ENCODE measurements around the gene MRPL42.

MRPL42 gene

DNA sequence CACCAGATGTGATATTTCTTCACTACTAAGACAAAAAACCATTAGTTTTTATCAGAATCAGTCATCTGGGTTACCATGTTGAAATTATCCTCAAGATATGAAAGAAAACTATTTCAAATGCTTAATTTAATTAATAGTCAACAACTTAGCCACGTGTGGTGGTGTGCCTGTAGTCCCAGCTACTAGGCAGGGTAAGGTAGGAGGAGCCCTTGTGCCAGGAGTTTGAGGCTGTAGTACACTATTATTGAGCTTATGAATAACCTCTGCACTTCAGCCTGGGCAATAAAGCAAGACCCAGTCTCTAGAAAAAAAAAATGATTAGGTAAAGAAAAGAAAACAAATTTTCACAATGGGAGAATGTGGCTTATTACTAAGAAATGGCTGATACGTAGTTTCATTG lies 33.4 kb downstream of the MRPL42 start:
- TF ChIP-seq, protein P1, sequence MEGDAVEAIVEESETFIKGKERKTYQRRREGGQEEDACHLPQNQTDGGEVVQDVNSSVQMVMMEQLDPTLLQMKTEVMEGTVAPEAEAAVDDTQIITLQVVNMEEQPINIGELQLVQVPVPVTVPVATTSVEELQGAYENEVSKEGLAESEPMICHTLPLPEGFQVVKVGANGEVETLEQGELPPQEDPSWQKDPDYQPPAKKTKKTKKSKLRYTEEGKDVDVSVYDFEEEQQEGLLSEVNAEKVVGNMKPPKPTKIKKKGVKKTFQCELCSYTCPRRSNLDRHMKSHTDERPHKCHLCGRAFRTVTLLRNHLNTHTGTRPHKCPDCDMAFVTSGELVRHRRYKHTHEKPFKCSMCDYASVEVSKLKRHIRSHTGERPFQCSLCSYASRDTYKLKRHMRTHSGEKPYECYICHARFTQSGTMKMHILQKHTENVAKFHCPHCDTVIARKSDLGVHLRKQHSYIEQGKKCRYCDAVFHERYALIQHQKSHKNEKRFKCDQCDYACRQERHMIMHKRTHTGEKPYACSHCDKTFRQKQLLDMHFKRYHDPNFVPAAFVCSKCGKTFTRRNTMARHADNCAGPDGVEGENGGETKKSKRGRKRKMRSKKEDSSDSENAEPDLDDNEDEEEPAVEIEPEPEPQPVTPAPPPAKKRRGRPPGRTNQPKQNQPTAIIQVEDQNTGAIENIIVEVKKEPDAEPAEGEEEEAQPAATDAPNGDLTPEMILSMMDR (IDR thresholded peaks at IDR 0.05; ENCODE audit: borderline replicate concordance, insufficient read depth, low read depth, low read length) = no peak
- no peak overlapping the region for H3K4me3 ChIP-seq (ENCODE audit: low read depth, low read length)

DNA sequence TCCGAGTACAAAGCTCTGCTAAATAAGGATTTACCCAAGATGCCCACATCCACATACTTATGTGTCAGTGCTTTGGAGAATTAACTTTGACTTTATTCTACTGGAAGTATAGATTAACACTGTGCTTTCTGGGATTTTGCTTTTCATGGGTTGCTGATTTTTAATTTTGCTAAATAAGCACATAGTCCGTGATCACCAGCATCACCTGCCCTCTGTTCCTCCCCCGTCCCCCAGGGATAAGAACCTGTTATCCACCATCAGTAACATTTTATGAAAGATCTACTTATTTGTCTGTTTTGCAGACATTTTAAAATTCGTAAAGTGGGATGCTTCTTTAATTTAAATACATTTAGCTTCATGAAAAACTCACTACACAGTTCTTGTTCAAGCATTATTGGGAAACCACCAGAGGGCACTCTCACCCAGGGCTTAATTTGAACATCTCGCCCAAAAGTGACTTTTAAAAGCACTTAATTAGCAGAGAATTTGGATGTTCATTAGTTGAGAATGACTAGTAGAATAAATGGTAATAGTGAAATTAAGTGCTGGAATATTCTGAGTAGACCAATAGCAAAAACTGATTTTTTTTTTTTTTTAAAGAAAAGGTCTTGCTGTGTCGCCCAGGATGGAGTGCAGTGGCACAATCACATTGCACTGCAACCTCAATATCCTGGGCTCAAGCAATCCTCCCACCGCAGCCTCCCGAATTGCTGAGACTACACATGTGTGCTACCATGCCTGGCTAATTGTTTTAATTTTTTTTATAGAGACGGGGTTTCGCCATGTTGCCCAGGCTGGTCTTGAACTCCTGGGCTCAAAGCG lies 35.7 kb downstream of the MRPL42 start:
- TF ChIP-seq, protein P1 (IDR thresholded peaks at IDR 0.05; ENCODE audit: borderline replicate concordance, insufficient read depth, low read depth, low read length) = peak; percentile 50; the same call in 1 of the 2 replicates
- no peak overlapping the region for H3K4me3 ChIP-seq (ENCODE audit: low read depth, low read length)

DNA sequence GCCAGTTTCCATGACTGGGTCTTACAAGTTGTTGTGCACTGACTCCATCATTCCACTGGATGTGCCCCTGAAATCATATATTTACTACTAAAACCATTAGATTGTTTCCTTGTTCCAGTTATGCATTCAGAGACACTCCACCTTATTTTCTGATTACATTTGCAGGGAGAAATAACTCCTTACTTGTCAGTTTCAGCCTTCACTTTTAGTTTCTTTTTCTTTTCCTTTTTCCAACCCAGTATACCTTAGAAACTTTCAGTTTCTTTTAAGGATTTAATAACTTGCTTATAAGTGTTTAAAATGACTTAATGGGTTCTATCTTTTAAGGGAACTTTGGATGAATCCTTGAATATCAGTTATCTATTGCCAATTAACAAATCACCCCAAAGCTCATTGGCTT lies 39.9 kb downstream of the MRPL42 start:
- no peak overlapping the region for H3K4me3 ChIP-seq (ENCODE audit: low read depth, low read length)
- TF ChIP-seq, protein P1 (IDR thresholded peaks at IDR 0.05; ENCODE audit: borderline replicate concordance, insufficient read depth, low read depth, low read length) = no peak

DNA sequence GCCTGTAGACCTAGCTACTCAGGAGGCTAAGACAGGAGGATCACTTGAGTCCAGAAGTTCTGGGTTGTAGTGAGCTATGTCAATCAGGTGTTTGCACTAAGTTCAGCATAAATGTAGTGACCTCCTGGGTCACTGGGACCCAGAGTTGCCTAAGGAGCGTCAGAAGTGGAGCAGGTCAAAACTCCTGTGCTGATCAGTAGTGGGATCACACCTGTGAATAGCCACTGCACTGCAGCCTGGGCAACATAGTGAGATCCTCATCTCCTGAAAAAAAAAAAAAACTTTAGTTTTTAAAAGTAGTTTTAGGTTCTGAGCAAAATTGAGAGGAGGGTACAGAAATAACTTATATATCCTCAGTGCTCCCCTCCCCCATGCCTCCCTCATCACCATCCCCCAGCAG lies 42.2 kb downstream of the MRPL42 start:
- TF ChIP-seq, protein P1 (IDR thresholded peaks at IDR 0.05; ENCODE audit: borderline replicate concordance, insufficient read depth, low read depth, low read length) = no peak
- no peak overlapping the region for H3K4me3 ChIP-seq (ENCODE audit: low read depth, low read length)

DNA sequence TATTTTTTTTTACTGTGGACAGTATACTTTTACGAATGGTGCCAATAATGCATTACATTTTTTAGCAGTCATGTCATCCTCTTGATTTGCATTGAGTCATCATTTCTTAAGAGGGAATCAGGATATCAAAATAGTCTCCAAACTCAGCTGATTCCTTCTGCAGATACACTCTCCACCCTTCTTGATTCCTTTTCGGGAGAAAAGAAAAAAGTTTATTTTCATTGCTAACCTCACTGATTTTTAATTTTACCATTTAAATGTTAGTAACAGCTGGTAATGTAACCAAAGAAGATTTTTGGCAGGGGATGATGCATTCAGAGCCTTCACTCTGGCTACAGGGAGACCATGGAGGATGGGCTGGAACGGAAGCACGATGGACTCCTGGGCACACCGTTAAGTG lies 47.5 kb downstream of the MRPL42 start:
- H3K4me3 ChIP-seq (ENCODE audit: low read depth, low read length) = no peak overlapping the region
- TF ChIP-seq, protein P1 (IDR thresholded peaks at IDR 0.05; ENCODE audit: borderline replicate concordance, insufficient read depth, low read depth, low read length) = no peak

DNA sequence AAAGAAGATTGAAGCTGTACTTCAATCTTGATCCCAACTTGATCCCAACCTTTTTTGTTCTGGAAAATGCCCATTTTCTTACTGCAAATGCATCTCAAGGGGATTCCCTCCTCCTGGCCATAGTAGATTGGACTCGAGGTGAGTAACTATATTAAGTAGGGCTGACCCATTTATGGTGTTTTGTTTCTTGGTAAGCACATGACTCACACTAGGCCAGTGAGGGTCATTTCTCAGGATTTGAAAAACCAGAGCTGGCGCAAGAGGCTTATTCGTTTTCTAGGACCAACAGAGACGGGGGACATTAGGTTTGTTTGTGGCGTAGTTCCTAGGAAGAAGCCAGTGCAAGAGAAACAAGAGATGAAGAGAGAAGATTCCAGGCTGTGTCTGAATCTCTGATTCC lies 51.4 kb downstream of the MRPL42 start:
- H3K4me3 ChIP-seq (ENCODE audit: low read depth, low read length) = no peak overlapping the region
- TF ChIP-seq, protein P1 (IDR thresholded peaks at IDR 0.05; ENCODE audit: borderline replicate concordance, insufficient read depth, low read depth, low read length) = no peak

DNA sequence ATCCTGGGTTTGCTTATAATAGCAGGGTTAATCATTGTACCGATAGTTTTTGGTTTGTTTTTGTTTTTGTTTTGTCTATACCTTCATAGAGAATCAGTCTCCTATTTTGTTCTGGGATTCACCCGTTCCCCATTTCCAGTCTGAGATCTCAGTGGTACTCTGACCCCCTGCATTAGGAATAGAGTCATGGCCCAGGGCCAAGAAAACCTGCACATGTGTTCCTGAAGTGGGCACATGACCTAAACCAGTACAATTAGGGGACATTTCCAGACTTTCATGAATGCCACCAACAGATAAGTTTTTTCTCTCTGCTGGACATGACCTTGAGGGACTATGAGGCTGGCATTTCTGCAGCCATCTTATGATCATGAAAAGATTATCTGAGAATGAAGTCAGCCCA lies 52.5 kb downstream of the MRPL42 start:
- TF ChIP-seq, protein P1 (IDR thresholded peaks at IDR 0.05; ENCODE audit: borderline replicate concordance, insufficient read depth, low read depth, low read length) = no peak
- no peak overlapping the region for H3K4me3 ChIP-seq (ENCODE audit: low read depth, low read length)
